ENCODE measurements around the gene PDE4D.

Gene PDE4D

GRCh38 chr5:59055745-59056448 lies 837.6 kb downstream of the PDE4D start:
- no peak for DNase-seq

GRCh38 chr5:59054963-59055528 lies 838.5 kb downstream of the PDE4D start:
- no peak for DNase-seq

- DNase-seq, result no peak
Observed at GRCh38 chr5:59051951-59052350, 841.6 kb downstream of the PDE4D start.

GRCh38 chr5:59049095-59049494 lies 844.4 kb downstream of the PDE4D start:
- no peak for DNase-seq

GRCh38 chr5:59042201-59043055 lies 851.1 kb downstream of the PDE4D start:
- no peak for DNase-seq

- DNase-seq, result no peak
Observed at GRCh38 chr5:59041355-59041754, 852.2 kb downstream of the PDE4D start.

GRCh38 chr5:59040804-59041201 lies 852.7 kb downstream of the PDE4D start:
- DNase-seq, result no peak

- DNase-seq, result no peak
Observed at GRCh38 chr5:59040024-59040803, 853.3 kb downstream of the PDE4D start.

- peak in 44 of 51 donors; percentile 5 to 81 (median 34) for DNase-seq
Observed at GRCh38 chr5:59039296-59040023, 854.1 kb downstream of the PDE4D start.

GRCh38 chr5:59038798-59039295 lies 854.7 kb downstream of the PDE4D start:
- peak in 15 of 51 donors; percentile 19 to 65 (median 35) for DNase-seq

GRCh38 chr5:59037941-59038797 lies 855.4 kb downstream of the PDE4D start:
- no peak for DNase-seq

GRCh38 chr5:59037453-59037852 lies 856.1 kb downstream of the PDE4D start:
- DNase-seq, result no peak

GRCh38 chr5:59037041-59037440 lies 856.5 kb downstream of the PDE4D start:
- DNase-seq, result no peak

GRCh38 chr5:59036274-59036961 lies 857.1 kb downstream of the PDE4D start:
- DNase-seq, result peak in 1 of 51 donors; percentile 5

GRCh38 chr5:59035681-59036080 lies 857.8 kb downstream of the PDE4D start:
- no peak for DNase-seq

- DNase-seq, result no peak
Observed at GRCh38 chr5:59034498-59035186, 858.9 kb downstream of the PDE4D start.

- DNase-seq, result no peak
Observed at GRCh38 chr5:59027145-59027907, 866.2 kb downstream of the PDE4D start.

GRCh38 chr5:59025734-59026133 lies 867.8 kb downstream of the PDE4D start:
- no peak for DNase-seq

All from hypothalamus (tissue), 51 donors.